HG03025 (cell line): ENCODE measurements around the gene TPM2.

ENCODE experiments used
- ATAC-seq: cut with Tn5 transposase; IDR thresholded peaks from one replicate; pipeline ENCODE4 v1.9.1; 2021; ENCODE audit warnings: mild to moderate bottlenecking, moderate library complexity; ENCODE audit not compliant: unreplicated experiment, low FRiP score

The TPM2 gene

DNA sequence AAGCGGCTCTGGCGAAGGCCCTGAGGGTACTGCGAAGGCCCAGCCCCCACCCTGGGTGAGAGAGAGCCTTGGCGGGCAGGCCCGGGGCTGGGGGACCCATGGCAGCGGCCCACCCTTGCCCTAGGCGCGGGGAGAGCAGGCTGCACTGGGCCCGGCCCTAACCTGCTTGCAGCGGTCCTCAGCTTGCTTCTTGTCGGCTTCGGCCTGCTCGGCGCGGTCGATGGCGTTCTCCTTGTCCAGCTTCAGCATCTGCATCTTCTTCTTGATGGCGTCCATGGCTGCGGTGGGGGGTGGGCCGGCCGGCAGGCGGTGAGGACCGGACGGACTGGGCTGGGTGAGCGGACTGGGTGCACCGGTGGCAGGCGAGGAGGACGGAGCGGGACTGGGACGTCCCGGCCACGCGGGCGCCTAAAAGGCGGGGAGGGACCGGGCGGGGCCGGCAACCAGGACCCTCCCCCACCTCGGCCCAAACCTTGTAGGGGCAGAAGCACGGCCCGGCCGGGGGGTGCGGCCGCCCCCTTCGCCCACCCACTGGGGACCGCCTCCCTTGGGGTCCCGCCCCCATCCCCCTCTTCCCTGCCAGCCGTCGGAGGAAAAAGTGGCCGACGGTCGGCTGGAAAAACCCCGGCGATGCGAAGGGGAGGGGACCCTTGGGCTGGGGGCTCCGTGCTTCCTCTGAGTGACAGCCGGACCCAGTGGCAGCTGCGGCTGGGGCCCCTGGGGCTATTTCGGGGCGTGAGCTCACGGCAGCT, at the start of gene TPM2:
TPM2 (minus strand) TSS at position 384 of the 752 bp plus-strand sequence; CDS start at position 276, 108 bp downstream.
- no peak for ATAC-seq

DNA sequence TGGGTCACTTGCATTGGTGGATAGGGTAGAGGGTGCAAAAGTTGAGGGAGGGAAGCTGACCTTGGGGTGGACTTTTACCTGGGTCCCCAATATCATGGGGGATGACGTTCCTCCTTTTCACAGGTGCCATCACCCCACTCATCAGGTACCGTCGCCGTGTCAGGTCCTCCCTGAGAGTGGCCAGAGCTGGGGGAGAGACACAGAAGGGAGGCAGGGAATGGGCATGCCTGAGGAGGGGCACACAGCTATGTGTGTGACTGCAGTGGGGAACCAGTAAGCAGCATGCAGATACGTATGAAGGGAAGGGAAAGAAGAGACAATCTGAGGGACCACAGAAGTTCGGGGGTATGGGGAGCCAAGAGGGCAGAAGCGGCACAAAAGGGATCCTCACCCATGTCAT, 49.2 kb upstream of the TPM2 start:
- no peak for ATAC-seq

DNA sequence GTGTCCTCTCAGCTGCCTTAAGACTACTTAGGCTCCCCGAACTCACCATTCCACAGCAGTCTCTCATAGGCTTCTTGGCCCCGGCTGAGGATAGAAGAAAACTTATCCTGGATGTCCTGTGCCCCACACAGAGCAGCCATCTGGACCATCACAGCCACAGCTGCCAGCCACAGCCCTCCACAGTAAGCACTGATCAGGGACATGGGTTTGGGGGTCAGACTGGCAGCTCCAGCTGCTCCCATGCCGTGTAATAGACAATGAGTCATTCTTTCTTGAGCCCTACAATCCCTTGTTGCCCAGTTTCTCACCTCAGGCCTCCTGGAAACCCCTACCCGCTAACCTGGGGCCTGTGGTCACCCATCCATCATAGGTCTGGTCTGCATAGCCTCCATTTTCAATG, 48.5 kb upstream of the TPM2 start:
- no peak for ATAC-seq

DNA sequence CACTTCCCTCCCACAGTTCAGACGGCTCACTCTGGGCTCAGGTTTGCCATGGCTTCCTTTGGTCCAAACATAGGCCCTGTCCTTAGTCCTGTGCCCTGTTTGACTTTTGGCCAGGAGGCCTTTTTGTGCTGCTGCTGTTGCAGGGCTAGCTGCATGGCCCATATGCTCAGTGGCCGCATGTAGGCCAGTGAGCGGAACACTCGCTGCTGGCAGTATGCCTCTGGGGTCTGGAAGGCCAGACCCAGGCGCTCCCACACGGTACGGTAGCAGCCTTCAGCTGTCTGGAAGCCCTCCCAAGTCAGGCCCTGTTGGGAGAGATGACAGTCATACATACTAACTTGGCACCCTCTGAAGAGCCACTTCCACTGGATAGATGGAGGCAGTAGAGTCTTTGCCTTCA, 47.4 kb upstream of the TPM2 start:
- ATAC-seq = no peak

DNA sequence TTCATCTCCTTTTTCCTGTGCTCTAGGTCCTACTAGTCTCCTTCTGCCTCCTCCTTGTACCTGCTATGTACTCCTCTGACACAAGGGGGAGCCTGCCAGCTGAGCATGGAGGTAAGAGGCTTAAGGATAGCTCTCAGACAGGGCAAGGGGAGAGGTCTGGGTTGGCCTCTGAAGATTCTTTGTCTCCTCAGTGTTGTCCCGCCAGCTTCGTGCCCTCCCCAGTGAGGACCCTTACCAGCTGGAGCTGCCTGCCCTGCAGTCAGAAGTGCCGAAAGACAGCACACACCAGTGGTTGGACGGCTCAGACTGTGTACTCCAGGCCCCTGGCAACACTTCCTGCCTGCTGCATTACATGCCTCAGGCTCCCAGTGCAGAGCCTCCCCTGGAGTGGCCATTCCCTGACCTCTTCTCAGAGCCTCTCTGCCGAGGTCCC, 46.5 kb upstream of the TPM2 start:
- no peak for ATAC-seq

DNA sequence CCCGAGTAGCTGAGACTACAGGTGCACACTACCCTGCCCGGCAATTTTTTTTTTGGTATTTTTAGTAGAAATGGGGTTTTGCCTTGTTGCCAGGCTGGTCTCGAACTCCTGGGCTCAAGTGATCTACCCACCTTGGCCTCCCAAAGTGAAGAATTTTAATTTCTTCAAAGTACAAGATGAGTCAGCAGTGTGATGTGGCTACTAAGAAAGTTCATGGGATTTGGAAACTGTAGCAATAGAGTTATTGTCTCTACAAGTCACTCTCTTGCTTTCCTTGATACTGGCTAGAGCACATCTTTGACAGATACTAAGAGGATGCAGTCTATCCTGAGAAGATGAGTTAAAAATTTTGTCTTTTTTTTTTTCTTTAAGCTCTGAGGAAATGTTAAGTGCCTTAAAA, 44.4 kb upstream of the TPM2 start:
- ATAC-seq = no peak

DNA sequence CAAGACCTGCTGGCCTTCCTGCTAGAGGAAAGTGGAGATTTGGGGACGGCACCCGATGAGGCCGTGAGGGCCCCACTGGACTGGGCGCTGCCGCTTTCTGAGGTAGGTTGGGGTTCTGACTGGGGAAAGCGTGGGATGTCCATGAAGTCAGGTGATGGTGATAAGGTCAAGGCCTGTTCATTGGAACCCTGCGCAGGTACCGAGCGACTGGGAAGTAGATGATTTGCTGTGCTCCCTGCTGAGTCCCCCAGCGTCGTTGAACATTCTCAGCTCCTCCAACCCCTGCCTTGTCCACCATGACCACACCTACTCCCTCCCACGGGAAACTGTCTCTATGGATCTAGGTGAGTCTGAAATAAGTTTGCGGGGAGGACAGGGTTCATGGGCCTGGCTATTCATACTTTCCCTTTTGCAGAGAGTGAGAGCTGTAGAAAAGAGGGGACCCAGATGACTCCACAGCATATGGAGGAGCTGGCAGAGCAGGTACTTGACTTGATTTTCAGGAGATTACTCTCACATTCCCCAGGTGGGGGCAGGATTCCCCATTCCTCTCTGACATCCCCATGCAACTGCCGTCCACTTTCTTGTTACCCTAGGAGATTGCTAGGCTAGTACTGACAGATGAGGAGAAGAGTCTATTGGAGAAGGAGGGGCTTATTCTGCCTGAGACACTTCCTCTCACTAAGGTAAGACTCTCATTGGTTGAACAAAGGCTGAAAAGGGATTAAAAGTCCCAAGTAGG, 43.2 kb upstream of the TPM2 start:
- peak; percentile 8 for ATAC-seq

DNA sequence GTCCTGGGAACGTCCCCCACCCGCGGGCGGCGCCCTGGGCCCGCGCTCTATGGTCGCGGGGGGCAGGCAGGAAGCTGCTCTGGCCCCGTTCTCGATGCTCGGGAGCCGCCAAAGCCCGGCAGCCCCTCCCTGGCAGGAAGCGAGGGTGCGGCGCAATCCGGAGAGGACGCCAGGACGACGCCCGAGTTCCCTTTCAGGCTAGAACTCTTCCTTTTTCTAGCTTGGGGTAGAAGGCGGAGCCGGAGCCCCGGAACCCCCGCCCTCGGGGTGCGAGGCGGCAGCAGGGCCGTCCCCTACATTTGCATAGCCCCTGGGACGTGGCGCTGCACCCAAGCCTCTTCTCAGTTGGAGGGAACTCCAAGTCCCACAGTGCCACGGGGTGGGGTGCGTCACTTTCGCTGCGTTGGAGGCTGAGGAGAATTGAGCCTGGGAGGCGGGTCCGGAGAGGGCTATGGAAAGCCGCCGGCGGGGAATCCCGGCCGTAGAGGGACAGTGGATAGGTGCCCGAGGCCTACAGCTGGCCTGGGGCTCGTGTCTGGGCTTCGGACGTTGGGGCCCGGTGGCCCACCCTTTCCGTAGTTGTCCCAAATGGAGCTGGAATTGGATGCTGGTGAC, 42.6 kb upstream of the TPM2 start, which contains the start of the genes CREB3 and TLN1:
CREB3 (plus strand) TSS at position 482 of the 615 bp plus-strand sequence; CDS start at position 589, 107 bp downstream.
TLN1 (minus strand) TSS at position 11 of the 615 bp plus-strand sequence. CDS start 6,501 bp downstream, outside the sequence.
- peak; percentile 78 for ATAC-seq

DNA sequence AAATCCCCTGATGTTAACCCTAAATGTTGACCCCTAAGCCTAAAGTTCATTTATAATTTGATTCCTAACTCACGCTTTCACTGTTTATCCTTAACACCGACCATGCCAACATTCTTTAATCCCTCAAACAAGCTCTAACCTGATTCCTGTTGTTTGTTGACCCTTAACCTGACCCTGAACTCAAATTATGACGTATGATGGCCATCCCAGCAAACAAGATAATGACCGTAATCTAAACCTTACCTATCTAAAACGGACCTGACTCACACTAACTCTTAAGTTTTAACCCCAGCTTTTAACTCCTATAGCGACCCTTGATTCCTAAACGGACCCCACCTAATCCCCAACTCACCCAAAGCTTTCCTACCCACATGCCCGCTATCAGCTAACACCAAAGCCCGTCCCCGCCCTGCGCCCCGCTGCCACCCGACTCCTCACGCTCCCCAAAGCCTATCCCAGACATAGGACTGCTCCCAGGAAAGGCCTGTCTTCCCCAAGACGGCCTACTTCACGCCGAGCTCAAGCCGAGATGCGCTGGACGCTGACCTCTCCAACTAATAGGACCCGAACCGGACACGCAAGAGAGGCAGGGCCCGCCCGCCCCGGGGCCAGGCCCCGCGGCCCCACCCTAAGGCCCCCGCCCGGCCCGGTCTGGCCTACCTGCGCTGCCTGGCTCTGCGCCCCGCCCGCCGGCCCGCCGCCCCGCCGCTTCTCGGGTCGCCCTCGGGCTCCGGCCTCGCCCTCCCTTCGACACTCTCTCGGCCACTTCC, 41.9 kb upstream of the TPM2 start:
- peak; percentile 1 for ATAC-seq

DNA sequence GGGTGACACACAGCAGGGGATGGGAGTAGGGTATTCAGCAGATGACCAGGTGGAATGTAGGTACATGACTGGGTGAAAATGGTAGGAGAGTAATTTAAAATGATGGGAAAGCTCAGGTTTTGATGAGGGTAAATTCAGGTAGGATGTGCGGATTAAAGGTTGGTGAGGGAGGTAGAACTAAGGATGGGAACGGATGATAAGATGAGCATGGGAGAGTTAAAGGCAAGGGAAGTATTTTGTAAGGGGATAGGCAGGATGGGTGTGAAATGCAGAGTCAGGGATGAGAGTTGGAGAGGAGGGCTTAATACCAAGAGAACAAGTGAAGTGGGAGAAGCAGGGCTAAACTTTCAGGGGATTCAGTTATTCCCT, 40.7 kb upstream of the TPM2 start:
- no peak for ATAC-seq

DNA sequence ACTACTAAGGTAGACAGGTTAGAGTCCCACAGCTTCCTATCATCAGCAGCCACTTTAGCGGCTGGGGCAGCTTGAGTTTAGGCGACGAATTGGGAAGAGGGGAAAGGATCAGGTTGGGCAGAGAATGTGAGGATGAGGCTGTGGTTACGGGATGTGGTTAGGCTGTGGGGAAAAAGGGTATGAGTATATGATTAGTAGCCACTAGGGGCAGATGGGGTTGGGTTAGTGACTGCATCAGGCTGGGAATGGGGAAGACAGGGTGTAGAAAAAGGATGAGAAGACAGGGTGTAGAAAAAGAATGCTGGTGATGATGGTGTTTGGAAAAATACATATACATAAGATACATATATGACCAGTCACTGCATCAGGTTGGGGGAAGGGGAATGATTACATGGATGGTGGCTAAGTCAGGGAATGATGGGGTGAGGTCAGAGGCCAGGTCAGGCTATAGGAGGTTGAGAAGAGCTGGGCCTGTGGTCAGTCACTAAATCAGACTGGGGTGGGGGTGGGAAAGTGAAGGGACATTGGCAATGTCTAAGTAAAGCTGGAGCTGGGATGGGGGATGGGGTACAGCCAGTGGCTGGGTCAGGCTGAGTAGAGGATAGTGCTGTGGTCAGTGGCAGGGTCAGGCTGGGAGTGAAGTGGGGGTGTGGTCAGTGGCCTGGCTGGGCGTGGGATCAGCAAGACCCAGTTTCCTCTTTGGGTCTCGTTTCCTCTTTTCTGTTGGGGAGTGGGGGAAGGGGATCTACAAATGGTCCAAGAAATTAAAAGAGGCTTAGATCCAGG, 40.2 kb upstream of the TPM2 start:
- ATAC-seq = no peak

DNA sequence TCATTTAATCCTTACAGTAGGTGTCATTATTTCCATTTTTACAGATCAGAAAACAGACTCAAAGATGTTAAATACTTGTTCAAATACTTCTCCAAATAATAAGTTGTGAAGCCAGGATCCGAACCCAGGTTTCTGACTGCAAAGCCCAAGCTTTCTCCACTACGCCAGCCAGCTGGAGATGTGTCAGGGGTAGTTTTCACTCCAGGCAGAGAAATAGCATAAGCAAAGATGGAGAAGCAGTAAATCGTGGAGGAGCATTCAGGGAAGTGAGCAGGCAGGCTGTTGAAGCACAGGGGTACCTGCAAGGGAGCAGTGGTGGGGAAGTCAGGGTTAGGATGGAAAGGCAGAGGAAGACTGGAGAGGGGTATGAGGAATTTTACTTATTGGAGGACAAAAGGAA, 39.4 kb upstream of the TPM2 start:
- ATAC-seq = no peak

DNA sequence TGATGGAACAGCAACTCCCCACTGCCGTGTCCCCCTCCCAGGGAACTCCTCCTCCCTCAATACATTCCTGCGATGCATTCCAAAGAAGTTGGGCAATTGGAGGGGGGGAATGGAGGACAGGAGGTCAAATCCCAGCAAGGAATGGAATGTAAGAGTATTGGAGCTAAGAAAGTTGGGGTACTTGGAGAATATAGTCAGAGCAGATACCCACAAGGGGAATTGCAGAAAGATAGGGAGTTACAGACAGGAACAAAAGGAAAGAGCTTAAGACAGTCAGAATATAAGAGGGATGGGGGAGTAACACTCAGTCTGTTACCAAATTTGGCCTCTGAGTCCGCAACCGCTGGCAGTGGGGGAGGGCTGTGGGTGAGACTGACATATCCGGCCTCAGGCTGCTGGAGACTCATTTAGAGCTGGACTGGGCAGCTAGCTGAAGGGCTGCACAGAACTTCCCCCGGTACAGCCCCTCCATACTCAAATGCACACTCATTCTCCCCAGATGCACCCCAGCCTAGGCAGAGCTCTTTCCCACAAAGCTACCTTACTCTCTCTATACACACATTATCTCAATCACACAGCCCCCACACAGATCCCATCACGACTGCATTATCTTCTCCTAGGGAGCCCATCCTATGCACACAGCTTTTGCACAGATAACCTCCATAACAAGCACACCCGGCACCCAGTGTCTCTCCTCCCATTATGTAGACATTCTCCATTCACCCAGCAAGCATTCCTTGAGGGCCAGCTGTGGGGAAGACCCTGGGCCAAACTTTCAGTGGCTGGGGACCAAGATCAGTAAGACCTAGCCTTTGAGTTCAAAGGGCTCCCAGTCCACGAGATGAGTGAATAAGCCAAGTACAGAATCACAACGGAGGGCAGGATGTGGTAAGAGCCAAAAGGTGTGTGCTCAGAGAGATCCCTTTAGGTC, 38.6 kb upstream of the TPM2 start:
- no peak for ATAC-seq

DNA sequence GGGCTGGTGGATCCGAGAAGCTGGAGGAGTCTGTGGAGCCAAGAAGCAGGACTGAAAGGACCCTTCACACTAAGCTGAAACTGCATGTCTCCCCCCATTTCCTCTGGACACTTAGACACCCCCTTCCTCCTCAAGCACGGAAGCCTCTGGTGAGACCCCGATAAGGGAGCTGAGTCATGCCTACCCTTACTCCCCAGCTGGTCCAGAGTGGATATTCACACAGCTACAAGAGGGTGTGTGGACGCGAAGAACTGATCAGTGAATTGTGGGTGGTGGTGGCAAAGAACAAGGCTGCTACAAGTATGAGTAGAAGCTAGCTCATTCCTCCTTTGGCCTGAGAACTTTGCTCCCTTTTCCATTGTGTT, 37.9 kb upstream of the TPM2 start:
- no peak for ATAC-seq

DNA sequence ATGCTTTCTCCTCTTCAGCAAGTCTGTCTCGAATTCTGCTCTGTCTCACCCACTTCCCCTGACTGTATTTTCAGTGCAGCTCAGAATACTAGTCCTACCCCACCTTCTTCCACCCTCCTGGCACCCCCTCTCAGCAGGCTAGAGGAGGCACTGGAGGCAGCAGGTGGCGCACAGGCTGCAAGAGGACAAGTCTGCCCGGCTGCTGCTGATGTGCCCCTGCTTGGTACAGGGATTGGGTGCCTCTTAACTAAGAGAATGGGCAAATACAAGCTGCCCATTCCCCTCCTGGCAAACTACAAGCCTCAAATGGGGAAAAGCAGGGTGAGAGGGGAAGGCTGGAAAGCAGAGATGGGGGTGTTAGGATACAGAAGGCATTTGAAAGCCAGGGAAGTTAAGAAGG, 37.2 kb upstream of the TPM2 start:
- ATAC-seq = no peak

DNA sequence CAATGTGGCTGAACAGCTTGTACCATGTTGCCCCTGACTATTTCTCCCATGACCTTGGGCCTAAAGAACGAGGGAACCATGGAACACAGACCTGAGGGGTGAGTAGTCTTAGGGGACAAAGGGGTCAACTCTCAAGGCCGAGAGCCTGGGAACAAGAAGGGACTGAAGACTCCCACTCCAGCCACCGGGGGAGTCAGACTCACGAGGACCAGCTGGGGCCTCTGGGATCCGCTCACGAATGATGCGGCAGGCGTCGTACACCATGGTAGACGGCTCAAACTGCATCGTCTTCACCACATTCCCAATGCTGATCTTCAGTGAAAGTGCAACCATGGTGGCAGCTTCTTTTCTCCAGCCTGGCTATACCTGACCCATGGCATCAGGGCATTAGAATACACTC, 35.6 kb upstream of the TPM2 start:
- ATAC-seq = no peak

DNA sequence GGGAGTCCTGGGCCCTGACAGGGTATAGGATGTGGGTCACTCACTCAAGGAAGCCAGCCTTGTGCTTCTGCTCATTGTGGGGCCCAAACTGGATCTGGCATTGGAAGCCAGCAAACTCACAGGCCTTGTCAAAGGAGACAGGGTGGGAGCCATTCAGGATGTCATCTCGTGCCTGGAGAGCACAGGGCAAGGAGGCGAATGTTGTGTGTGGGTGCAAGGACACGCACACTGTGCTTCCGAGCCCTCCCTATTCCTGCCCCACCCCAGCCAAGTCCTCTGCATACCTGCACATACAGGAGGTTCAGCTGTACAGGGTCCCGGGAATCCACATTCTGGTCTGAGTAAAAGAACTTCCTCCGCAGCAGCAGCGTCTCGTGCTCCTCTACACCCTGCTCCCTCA, 34.2 kb upstream of the TPM2 start:
- no peak for ATAC-seq

DNA sequence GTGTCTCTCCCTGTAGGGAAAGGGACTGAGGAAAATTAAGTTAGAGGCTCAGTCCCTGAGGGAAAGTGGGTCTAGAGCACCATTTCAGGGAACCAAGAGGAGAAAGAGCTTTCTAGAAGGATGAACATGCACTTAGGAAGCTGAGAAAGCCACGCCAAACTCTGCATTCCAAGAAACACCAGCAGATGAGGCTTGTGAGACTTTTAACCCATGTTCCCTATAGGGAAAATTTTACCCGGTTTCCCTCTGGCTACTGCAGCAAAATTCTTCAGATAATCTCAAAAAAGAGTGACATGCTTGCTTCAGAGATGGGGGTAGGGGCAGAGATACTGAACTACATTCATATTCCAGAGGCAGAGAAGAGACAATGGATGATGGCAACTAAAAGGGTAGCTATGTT, 33.7 kb upstream of the TPM2 start:
- no peak for ATAC-seq

DNA sequence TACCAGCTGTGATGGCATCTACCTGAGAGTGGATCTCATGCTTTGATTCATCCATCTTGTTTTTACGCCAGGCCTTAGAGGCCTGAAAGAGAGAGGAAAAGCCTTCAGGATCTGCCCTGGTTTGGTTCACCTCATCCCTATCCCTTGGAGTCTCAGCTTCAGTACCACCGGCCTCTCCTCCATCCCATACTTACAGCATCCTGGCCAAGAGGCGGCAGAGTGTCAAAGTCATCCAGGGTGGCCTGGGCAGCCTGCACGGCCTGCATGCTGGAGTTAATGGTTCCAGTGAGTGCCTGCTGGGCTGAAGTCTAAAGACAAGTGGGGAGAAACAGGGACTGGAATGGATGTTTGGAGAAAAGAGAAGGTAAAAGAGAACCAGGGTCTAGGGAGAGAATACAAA, 29.8 kb upstream of the TPM2 start:
- no peak for ATAC-seq
